Astrocyte (in vitro differentiated cells and primary cell): ENCODE data around the gene PTPRD. TPM values are rescaled to one million over a fixed set of nuclear protein-coding genes. Genes with fewer than 3 reads are reported as not detected.

Experiments used
- DNase-seq: peaks from one replicate; pipeline ENCODE4 v3.0.0-alpha.2; 2010; ENCODE audit warnings: low read depth
- FAIRE-seq: peaks from 2 replicates; lab custom pipeline; 2011; peaks lifted over from hg19 to GRCh38; lab: Jason Lieb, UNC
- H2AFZ ChIP-seq: 2 replicates; pipeline ENCODE4 v1.6.0; 2012; ENCODE audit warnings: low read depth, low read length, inconsistent platforms
- H3K27ac ChIP-seq: 2 replicates; pipeline ENCODE4 v1.5.1; 2011; ENCODE audit warnings: low read depth, low read length, inconsistent platforms
- H3K27me3 ChIP-seq: 2 replicates; pipeline ENCODE4 v1.6.0; 2011; ENCODE audit warnings: low read length, inconsistent platforms; ENCODE audit not compliant: insufficient read depth
- H3K36me3 ChIP-seq: 2 replicates; pipeline ENCODE4 v1.5.1; 2011; ENCODE audit warnings: low read length, inconsistent platforms; ENCODE audit not compliant: insufficient read depth
- H3K4me1 ChIP-seq: 2 replicates; pipeline ENCODE4 v1.5.1; 2011; ENCODE audit warnings: low read length, inconsistent platforms; ENCODE audit not compliant: insufficient read depth
- H3K4me2 ChIP-seq: 2 replicates; pipeline ENCODE4 v1.6.0; 2012; ENCODE audit warnings: low read length, inconsistent platforms
- H3K4me3 ChIP-seq: 2 replicates; pipeline ENCODE4 v1.5.1; 2011; ENCODE audit warnings: low read depth, mild to moderate bottlenecking, low read length, inconsistent platforms; ENCODE audit not compliant: insufficient read depth
- H3K79me2 ChIP-seq: 2 replicates; pipeline ENCODE4 v1.6.0; 2012; ENCODE audit warnings: mild to moderate bottlenecking, low read length, inconsistent platforms; ENCODE audit not compliant: insufficient read depth
- H3K9ac ChIP-seq: 2 replicates; pipeline ENCODE4 v1.6.0; 2012; ENCODE audit warnings: mild to moderate bottlenecking, low read length, inconsistent platforms
- H3K9me3 ChIP-seq: 2 replicates; pipeline ENCODE4 v1.5.1; 2012; ENCODE audit warnings: low read depth, mild to moderate bottlenecking, low read length, inconsistent platforms; ENCODE audit not compliant: insufficient read depth
- H4K20me1 ChIP-seq: 2 replicates; pipeline ENCODE4 v1.6.0; 2012; ENCODE audit warnings: low read length, inconsistent platforms; ENCODE audit not compliant: insufficient read depth
- H3K27ac Mint-ChIP-seq: one replicate; pipeline ENCODE4 v1.8.0; 2021; ENCODE audit warnings: mild to moderate bottlenecking, mixed read lengths; ENCODE audit not compliant: unreplicated experiment
- H3K27me3 Mint-ChIP-seq: one replicate; pipeline ENCODE4 v1.8.0; 2021; ENCODE audit warnings: low read depth, mixed read lengths; ENCODE audit not compliant: unreplicated experiment
- H3K36me3 Mint-ChIP-seq: one replicate; pipeline ENCODE4 v1.8.0; 2021; ENCODE audit warnings: low read depth, mixed read lengths; ENCODE audit not compliant: unreplicated experiment
- H3K4me1 Mint-ChIP-seq: one replicate; pipeline ENCODE4 v1.8.0; 2021; ENCODE audit warnings: low read depth, mixed read lengths; ENCODE audit not compliant: unreplicated experiment
- H3K4me3 Mint-ChIP-seq: one replicate; pipeline ENCODE4 v1.8.0; 2021; ENCODE audit warnings: mild to moderate bottlenecking, moderate library complexity, mixed read lengths; ENCODE audit not compliant: unreplicated experiment
- H3K9me3 Mint-ChIP-seq: one replicate; pipeline ENCODE4 v1.8.0; 2021; ENCODE audit warnings: mild to moderate bottlenecking, mixed read lengths; ENCODE audit not compliant: unreplicated experiment
- CTCF ChIP-seq: IDR thresholded peaks from 2 replicates; pipeline ENCODE4 v1.5.1; 2011; ENCODE audit warnings: low read depth, mild to moderate bottlenecking, inconsistent platforms, low read length, moderate library complexity; ENCODE audit not compliant: insufficient read depth
- EZH2 ChIP-seq: IDR thresholded peaks from 2 replicates; pipeline ENCODE4 v1.6.1; 2012; ENCODE audit warnings: mild to moderate bottlenecking, low read length, inconsistent platforms; ENCODE audit not compliant: insufficient read depth
- total RNA-seq: library from RNA; stranded (reverse); gene quantifications from 2 replicates; pipeline ENCODE4 v1.2.1, GENCODE V29; 2021

The PTPRD gene
- total RNA-seq, 1 donor from 2014 or later: 88.1 TPM

GRCh38 chr9:9855177-9856078 is 757.4 kb downstream of the PTPRD start:
- FAIRE-seq: no peak
- H3K4me2 ChIP-seq: no peak overlapping the region
- H3K4me1 ChIP-seq: no peaks in the 10 kb centered on the region
- no peaks in the 10 kb centered on the region for H3K79me2 ChIP-seq
- no peaks in the 10 kb centered on the region for H3K27me3 ChIP-seq
- H3K9me3 ChIP-seq: no peaks in the 10 kb centered on the region
- H2AFZ ChIP-seq: no peak overlapping the region
- H3K36me3 ChIP-seq: no peaks in the 10 kb centered on the region
- H3K9ac ChIP-seq: no peak overlapping the region
- H3K36me3 Mint-ChIP-seq: no peaks in the 10 kb centered on the region
- peaks cover 10% of the 10 kb centered on the region for H3K4me1 Mint-ChIP-seq
- peaks cover 2% of the 10 kb centered on the region for H3K27me3 Mint-ChIP-seq
- H3K4me3 Mint-ChIP-seq: no peak overlapping the region
- no peak overlapping the region for H3K27ac ChIP-seq
- no peak for DNase-seq
- H3K4me3 ChIP-seq: no peak overlapping the region
- no peak overlapping the region for H3K27ac Mint-ChIP-seq
- no peak for TF ChIP-seq CTCF
- no peak for TF ChIP-seq EZH2
- no peaks in the 10 kb centered on the region for H4K20me1 ChIP-seq
- no peaks in the 10 kb centered on the region for H3K9me3 Mint-ChIP-seq

GRCh38 chr9:9847750-9848149 is 765.1 kb downstream of the PTPRD start:
- H3K4me1 Mint-ChIP-seq: peaks cover 2% of the 10 kb centered on the region
- H4K20me1 ChIP-seq: no peaks in the 10 kb centered on the region
- DNase-seq (no peak), FAIRE-seq (no peak)
- no peaks in the 10 kb centered on the region for H3K36me3 ChIP-seq
- H3K4me1 ChIP-seq: no peaks in the 10 kb centered on the region
- H3K4me2 ChIP-seq: no peak overlapping the region
- H3K36me3 Mint-ChIP-seq: no peaks in the 10 kb centered on the region
- no peaks in the 10 kb centered on the region for H3K27me3 ChIP-seq
- no peak for TF ChIP-seq EZH2
- no peaks in the 10 kb centered on the region for H3K79me2 ChIP-seq
- H3K9ac ChIP-seq: no peak overlapping the region
- H3K9me3 Mint-ChIP-seq: no peaks in the 10 kb centered on the region
- H3K27ac ChIP-seq: no peak overlapping the region
- H3K27me3 Mint-ChIP-seq: no peaks in the 10 kb centered on the region
- no peaks in the 10 kb centered on the region for H3K9me3 ChIP-seq
- H3K27ac Mint-ChIP-seq: no peak overlapping the region
- H3K4me3 Mint-ChIP-seq: no peak overlapping the region
- H3K4me3 ChIP-seq: no peak overlapping the region
- H2AFZ ChIP-seq: no peak overlapping the region

GRCh38 chr9:9846557-9846956 is 766.2 kb downstream of the PTPRD start:
- Histone ChIP-seq H3K36me3 (no peaks in the 10 kb centered on the region), H3K27ac (no peak overlapping the region), H4K20me1 (no peaks in the 10 kb centered on the region), H3K4me1 (no peaks in the 10 kb centered on the region), H3K4me2 (no peak overlapping the region), H3K79me2 (no peaks in the 10 kb centered on the region), H3K27me3 (no peaks in the 10 kb centered on the region), H3K9me3 (no peaks in the 10 kb centered on the region), H3K9ac (no peak overlapping the region), H2AFZ (no peak overlapping the region), H3K4me3 (no peak overlapping the region)
- TF ChIP-seq CTCF (no peak), EZH2 (no peak)
- no peak overlapping the region for H3K4me3 Mint-ChIP-seq
- peak overlapping the region; percentile 22 for H3K27ac Mint-ChIP-seq
- no peaks in the 10 kb centered on the region for H3K27me3 Mint-ChIP-seq
- no peak for FAIRE-seq
- no peak for DNase-seq
- H3K9me3 Mint-ChIP-seq: no peaks in the 10 kb centered on the region
- H3K36me3 Mint-ChIP-seq: no peaks in the 10 kb centered on the region
- peaks cover 2% of the 10 kb centered on the region for H3K4me1 Mint-ChIP-seq
